ENCODE results near the gene CUL7.

CUL7 gene

GRCh38 chr6:43026365-43026764 lies 27.3 kb downstream of the CUL7 start:
- H2BK120ac ChIP-seq (ENCODE audit: low read depth, low read length) = no peak overlapping the region
- no peak overlapping the region for H3K9ac ChIP-seq (ENCODE audit: low read depth, low read length, poor library complexity)
- H2AK5ac ChIP-seq (ENCODE audit: low read depth, low read length) = no peak overlapping the region
- no peak overlapping the region for H2BK15ac ChIP-seq (ENCODE audit: low read length)
- no peak overlapping the region for H3K4me2 ChIP-seq (ENCODE audit: insufficient read depth, low read length, poor library complexity, severe bottlenecking)
- no peak overlapping the region for H2AFZ ChIP-seq (ENCODE audit: low read length)
- H3K23ac ChIP-seq (ENCODE audit: low read depth, low read length, poor library complexity) = no peak overlapping the region
- no peak overlapping the region for H3K18ac ChIP-seq (ENCODE audit: low read length)
- H3K27ac ChIP-seq (replicated peaks; ENCODE audit: low read length) = no peak overlapping the region
- H4K8ac ChIP-seq (ENCODE audit: low read depth, low read length) = no peak overlapping the region
- no peak overlapping the region for H2BK12ac ChIP-seq (ENCODE audit: low read length)
- H3K9me3 ChIP-seq (replicated peaks in 1 of 2; ENCODE audit: control insufficient read depth in 2 of 2, insufficient read depth in 1 of 2, low read depth in 1 of 2, low read length in 2 of 2) = peaks cover 0 to 2% of the 10 kb centered on the region in 2 donors
- no peaks in the 10 kb centered on the region for H3K27me3 ChIP-seq (ENCODE audit: control insufficient read depth in 3 of 3, insufficient read depth in 3 of 3, low read depth in 1 of 3, low read length in 3 of 3)
- H3K4me3 ChIP-seq (ENCODE audit: low read length in 2 of 2) = no peak overlapping the region
- no peak overlapping the region for H4K91ac ChIP-seq (ENCODE audit: low read depth, low read length, poor library complexity)
- no peak overlapping the region for H2BK5ac ChIP-seq (ENCODE audit: low read length)
- H3K4me1 ChIP-seq (ENCODE audit: control insufficient read depth in 2 of 2, insufficient read depth in 1 of 2, low read depth in 1 of 2, low read length in 2 of 2) = no peaks in the 10 kb centered on the region
- H3K36me3 ChIP-seq (replicated peaks in 1 of 2; ENCODE audit: control insufficient read depth in 2 of 2, insufficient read depth in 2 of 2, low read length in 2 of 2) = peaks cover 40 to 75% of the 10 kb centered on the region in 2 donors
- no peak for DNase-seq (ENCODE audit: low spot score)
- H3K14ac ChIP-seq (ENCODE audit: low read length) = no peak overlapping the region
- H3K4ac ChIP-seq (ENCODE audit: low read length) = no peak overlapping the region
- no CpG with 5 or more reads among the region's 5 CpGs for WGBS, 2 donors (ENCODE audit: extremely low coverage in 2 of 2, insufficient read length in 2 of 2, insufficient replicate concordance in 1 of 2)
- H3K79me1 ChIP-seq (ENCODE audit: low read depth, low read length) = peaks cover 3% of the 10 kb centered on the region

GRCh38 chr6:43024436-43024835 lies 29.2 kb downstream of the CUL7 start:
- Histone ChIP-seq H2BK12ac (ENCODE audit: low read length) (no peak overlapping the region), H3K36me3 (replicated peaks in 1 of 2; ENCODE audit: control insufficient read depth in 2 of 2, insufficient read depth in 2 of 2, low read length in 2 of 2) (peaks cover 36 to 77% of the 10 kb centered on the region in 2 donors), H3K9me3 (replicated peaks in 1 of 2; ENCODE audit: control insufficient read depth in 2 of 2, insufficient read depth in 1 of 2, low read depth in 1 of 2, low read length in 2 of 2) (peaks cover 0 to 2% of the 10 kb centered on the region in 2 donors), H3K23ac (ENCODE audit: low read depth, low read length, poor library complexity) (no peak overlapping the region), H3K14ac (ENCODE audit: low read length) (no peak overlapping the region), H3K4ac (ENCODE audit: low read length) (no peak overlapping the region), H3K27ac (replicated peaks; ENCODE audit: low read length) (no peak overlapping the region), H2AFZ (ENCODE audit: low read length) (no peak overlapping the region), H4K91ac (ENCODE audit: low read depth, low read length, poor library complexity) (no peak overlapping the region), H3K9ac (ENCODE audit: low read depth, low read length, poor library complexity) (no peak overlapping the region), H3K27me3 (ENCODE audit: control insufficient read depth in 3 of 3, insufficient read depth in 3 of 3, low read depth in 1 of 3, low read length in 3 of 3) (no peaks in the 10 kb centered on the region), H2BK15ac (ENCODE audit: low read length) (no peak overlapping the region), H4K8ac (ENCODE audit: low read depth, low read length) (no peak overlapping the region), H3K18ac (ENCODE audit: low read length) (no peak overlapping the region), H3K79me1 (ENCODE audit: low read depth, low read length) (peaks cover 3% of the 10 kb centered on the region), H3K4me1 (ENCODE audit: control insufficient read depth in 2 of 2, insufficient read depth in 1 of 2, low read depth in 1 of 2, low read length in 2 of 2) (peaks cover 5% of the 10 kb centered on the region in 2 donors), H3K4me3 (ENCODE audit: low read length in 2 of 2) (no peak overlapping the region), H2BK5ac (ENCODE audit: low read length) (no peak overlapping the region), H2AK5ac (ENCODE audit: low read depth, low read length) (no peak overlapping the region), H2BK120ac (ENCODE audit: low read depth, low read length) (no peak overlapping the region), H3K4me2 (ENCODE audit: insufficient read depth, low read length, poor library complexity, severe bottlenecking) (no peak overlapping the region)
- WGBS, 2 donors (ENCODE audit: extremely low coverage in 2 of 2, insufficient read length in 2 of 2, insufficient replicate concordance in 1 of 2) = no CpG with 5 or more reads among the region's 2 CpGs
- no peak for DNase-seq (ENCODE audit: low spot score)

- peak; percentile 61 for DNase-seq (ENCODE audit: low spot score)
- Histone ChIP-seq H3K36me3 (replicated peaks in 1 of 2; ENCODE audit: control insufficient read depth in 2 of 2, insufficient read depth in 2 of 2, low read length in 2 of 2) (peaks cover 36 to 78% of the 10 kb centered on the region in 2 donors), H2BK12ac (ENCODE audit: low read length) (no peak within 1 kb of the TSS), H3K18ac (ENCODE audit: low read length) (peak within 1 kb of the TSS; percentile 84), H3K9ac (ENCODE audit: low read depth, low read length, poor library complexity) (peak within 1 kb of the TSS; percentile 85), H4K8ac (ENCODE audit: low read depth, low read length) (peak within 1 kb of the TSS; percentile 74), H2AK5ac (ENCODE audit: low read depth, low read length) (peak within 1 kb of the TSS; percentile 20), H3K23ac (ENCODE audit: low read depth, low read length, poor library complexity) (peak within 1 kb of the TSS; percentile 51), H2BK15ac (ENCODE audit: low read length) (no peak within 1 kb of the TSS), H2AFZ (ENCODE audit: low read length) (peak within 1 kb of the TSS; percentile 89), H3K4me2 (ENCODE audit: insufficient read depth, low read length, poor library complexity, severe bottlenecking) (peak within 1 kb of the TSS; percentile 63), H3K9me3 (replicated peaks in 1 of 2; ENCODE audit: control insufficient read depth in 2 of 2, insufficient read depth in 1 of 2, low read depth in 1 of 2, low read length in 2 of 2) (peaks cover 0 to 2% of the 10 kb centered on the region in 2 donors), H3K27ac (replicated peaks; ENCODE audit: low read length) (peak within 1 kb of the TSS; percentile 82), H3K79me1 (ENCODE audit: low read depth, low read length) (peaks cover 11% of the 10 kb centered on the region), H3K4me3 (ENCODE audit: low read length in 2 of 2) (peak within 1 kb of the TSS; percentile 82 to 87), H2BK120ac (ENCODE audit: low read depth, low read length) (peak within 1 kb of the TSS; percentile 69), H3K4ac (ENCODE audit: low read length) (no peak within 1 kb of the TSS), H3K14ac (ENCODE audit: low read length) (peak within 1 kb of the TSS; percentile 95), H3K27me3 (ENCODE audit: control insufficient read depth in 3 of 3, insufficient read depth in 3 of 3, low read depth in 1 of 3, low read length in 3 of 3) (no peaks in the 10 kb centered on the region), H3K4me1 (ENCODE audit: control insufficient read depth in 2 of 2, insufficient read depth in 1 of 2, low read depth in 1 of 2, low read length in 2 of 2) (peaks cover 5% of the 10 kb centered on the region in 2 donors), H4K91ac (ENCODE audit: low read depth, low read length, poor library complexity) (peak within 1 kb of the TSS; percentile 85), H2BK5ac (ENCODE audit: low read length) (peak within 1 kb of the TSS; percentile 21)
- WGBS, 2 donors (ENCODE audit: extremely low coverage in 2 of 2, insufficient read length in 2 of 2, insufficient replicate concordance in 1 of 2) = no CpG with 5 or more reads among the region's 56 CpGs
Measured at GRCh38 chr6:43021270-43022047, 32.2 kb downstream of the CUL7 start, which contains the start of gene RRP36. Gene RRP36, plus strand, starts transcription at chr6:43021623. Its CDS starts 32 bp downstream, at chr6:43021655.

GRCh38 chr6:43020847-43021246 lies 32.8 kb downstream of the CUL7 start:
- Histone ChIP-seq H2AK5ac (ENCODE audit: low read depth, low read length) (peak overlapping the region; percentile 20), H3K79me1 (ENCODE audit: low read depth, low read length) (peaks cover 13% of the 10 kb centered on the region), H3K4me3 (ENCODE audit: low read length in 2 of 2) (peak overlapping the region in 1 of 2 donors; percentile 87), H2BK15ac (ENCODE audit: low read length) (no peak overlapping the region), H3K27ac (replicated peaks; ENCODE audit: low read length) (peak overlapping the region; percentile 82), H3K4ac (ENCODE audit: low read length) (no peak overlapping the region), H3K9ac (ENCODE audit: low read depth, low read length, poor library complexity) (no peak overlapping the region), H3K23ac (ENCODE audit: low read depth, low read length, poor library complexity) (peak overlapping the region; percentile 51), H2BK12ac (ENCODE audit: low read length) (no peak overlapping the region), H3K9me3 (replicated peaks in 1 of 2; ENCODE audit: control insufficient read depth in 2 of 2, insufficient read depth in 1 of 2, low read depth in 1 of 2, low read length in 2 of 2) (peaks cover 0 to 2% of the 10 kb centered on the region in 2 donors), H3K36me3 (replicated peaks in 1 of 2; ENCODE audit: control insufficient read depth in 2 of 2, insufficient read depth in 2 of 2, low read length in 2 of 2) (peaks cover 31 to 77% of the 10 kb centered on the region in 2 donors), H2AFZ (ENCODE audit: low read length) (peak overlapping the region; percentile 89), H4K8ac (ENCODE audit: low read depth, low read length) (peak overlapping the region; percentile 74), H3K27me3 (ENCODE audit: control insufficient read depth in 3 of 3, insufficient read depth in 3 of 3, low read depth in 1 of 3, low read length in 3 of 3) (no peaks in the 10 kb centered on the region), H3K4me1 (ENCODE audit: control insufficient read depth in 2 of 2, insufficient read depth in 1 of 2, low read depth in 1 of 2, low read length in 2 of 2) (peaks cover 5% of the 10 kb centered on the region in 2 donors), H3K4me2 (ENCODE audit: insufficient read depth, low read length, poor library complexity, severe bottlenecking) (peak overlapping the region; percentile 63), H4K91ac (ENCODE audit: low read depth, low read length, poor library complexity) (no peak overlapping the region), H3K18ac (ENCODE audit: low read length) (no peak overlapping the region), H2BK5ac (ENCODE audit: low read length) (peak overlapping the region; percentile 21), H3K14ac (ENCODE audit: low read length) (no peak overlapping the region), H2BK120ac (ENCODE audit: low read depth, low read length) (no peak overlapping the region)
- WGBS, 2 donors (ENCODE audit: extremely low coverage in 2 of 2, insufficient read length in 2 of 2, insufficient replicate concordance in 1 of 2) = no CpG with 5 or more reads among the region's 5 CpGs
- DNase-seq (ENCODE audit: low spot score) = no peak

All from neuronal stem cell (in vitro differentiated cells).